Measurements from ENCODE around the gene RPS17.

The RPS17 gene

DNA sequence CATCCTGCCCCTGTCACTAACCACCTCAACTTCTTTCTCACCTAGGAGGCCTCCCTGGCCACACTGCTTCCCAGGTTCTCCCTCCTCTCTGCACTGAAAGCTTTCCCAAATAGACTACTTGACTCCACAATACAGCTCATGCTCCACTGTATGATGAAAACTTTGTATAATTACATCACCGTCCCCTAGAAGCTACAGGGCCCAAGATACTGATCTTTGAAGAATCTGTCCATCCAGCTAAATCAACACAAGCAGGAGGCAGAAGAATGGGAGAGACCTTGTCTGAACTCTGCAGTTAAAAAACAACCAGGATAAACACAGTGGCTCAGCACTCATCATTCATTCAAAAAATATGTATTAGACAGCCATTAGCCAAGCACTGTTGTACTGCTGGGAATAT is 26.4 kb upstream of the RPS17 start:
- TF ChIP-seq, protein P1, sequence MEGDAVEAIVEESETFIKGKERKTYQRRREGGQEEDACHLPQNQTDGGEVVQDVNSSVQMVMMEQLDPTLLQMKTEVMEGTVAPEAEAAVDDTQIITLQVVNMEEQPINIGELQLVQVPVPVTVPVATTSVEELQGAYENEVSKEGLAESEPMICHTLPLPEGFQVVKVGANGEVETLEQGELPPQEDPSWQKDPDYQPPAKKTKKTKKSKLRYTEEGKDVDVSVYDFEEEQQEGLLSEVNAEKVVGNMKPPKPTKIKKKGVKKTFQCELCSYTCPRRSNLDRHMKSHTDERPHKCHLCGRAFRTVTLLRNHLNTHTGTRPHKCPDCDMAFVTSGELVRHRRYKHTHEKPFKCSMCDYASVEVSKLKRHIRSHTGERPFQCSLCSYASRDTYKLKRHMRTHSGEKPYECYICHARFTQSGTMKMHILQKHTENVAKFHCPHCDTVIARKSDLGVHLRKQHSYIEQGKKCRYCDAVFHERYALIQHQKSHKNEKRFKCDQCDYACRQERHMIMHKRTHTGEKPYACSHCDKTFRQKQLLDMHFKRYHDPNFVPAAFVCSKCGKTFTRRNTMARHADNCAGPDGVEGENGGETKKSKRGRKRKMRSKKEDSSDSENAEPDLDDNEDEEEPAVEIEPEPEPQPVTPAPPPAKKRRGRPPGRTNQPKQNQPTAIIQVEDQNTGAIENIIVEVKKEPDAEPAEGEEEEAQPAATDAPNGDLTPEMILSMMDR (IDR thresholded peaks at IDR 0.05; ENCODE audit: low read depth, low read length), result no peak
- no peak overlapping the region for H3K4me3 ChIP-seq (ENCODE audit: low read depth, low read length)
- in situ Hi-C loops (cut with HindIII; ENCODE audit: low sequenced_read_pairs), result no loop called here
- DNase-seq (ENCODE audit: low read depth, low spot score), result no peak

DNA sequence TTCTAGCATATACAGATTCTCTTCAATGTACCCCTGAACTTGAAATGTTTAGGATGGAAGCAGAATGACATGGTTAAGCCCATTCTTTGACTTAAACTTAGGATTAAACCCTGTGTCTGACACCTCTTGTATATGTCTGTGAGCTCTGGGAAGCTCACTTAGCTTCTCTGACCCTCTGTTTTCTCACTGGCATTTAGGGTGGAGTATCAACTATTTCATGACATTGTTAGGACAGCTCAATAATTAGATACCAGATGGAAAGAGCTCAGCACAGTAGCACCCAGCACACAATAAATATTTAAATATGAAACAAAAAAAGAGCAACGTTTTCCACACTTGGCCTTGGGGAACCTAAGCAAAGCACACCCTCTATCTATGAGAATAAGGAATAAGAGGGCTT is 18.2 kb upstream of the RPS17 start:
- DNase-seq (ENCODE audit: low read depth, low spot score), result no peak
- TF ChIP-seq, protein P1 (IDR thresholded peaks at IDR 0.05; ENCODE audit: low read depth, low read length), result no peak
- H3K4me3 ChIP-seq (ENCODE audit: low read depth, low read length), result no peak overlapping the region
- in situ Hi-C loops (cut with HindIII; ENCODE audit: low sequenced_read_pairs), result no loop called here

DNA sequence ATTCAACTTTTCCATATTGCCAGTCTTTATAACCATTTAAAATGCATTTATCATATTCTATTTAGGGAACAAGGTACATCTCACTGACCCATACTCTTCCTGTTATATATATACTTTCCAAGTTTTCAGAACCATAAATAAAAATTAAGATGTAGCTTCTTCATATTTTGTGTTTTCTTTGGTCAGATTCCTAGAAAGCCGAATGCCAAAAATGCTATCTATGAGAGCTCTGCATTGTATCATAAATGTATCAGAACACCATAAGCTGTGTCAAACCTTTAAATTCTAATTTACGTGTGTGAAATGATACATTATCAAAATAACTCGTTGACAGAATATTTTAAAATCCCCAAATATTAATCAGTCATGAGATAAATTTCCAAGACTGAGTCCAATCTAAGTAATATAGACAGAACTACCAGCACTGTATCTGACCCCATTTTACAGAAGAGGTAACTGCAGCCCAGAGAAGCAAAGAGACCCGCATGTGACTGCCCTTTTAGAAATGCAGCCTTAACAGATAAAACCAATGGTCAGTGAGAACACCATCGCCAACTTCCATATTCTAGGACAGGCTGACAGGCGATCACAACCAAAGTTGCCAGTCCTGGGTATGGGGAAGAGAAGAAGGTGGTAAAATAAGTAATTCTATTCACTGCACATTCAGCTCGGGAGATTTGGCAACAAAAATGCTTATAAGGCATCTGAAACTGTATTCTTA is 16.2 kb upstream of the RPS17 start:
- TF ChIP-seq, protein P1 (IDR thresholded peaks at IDR 0.05; ENCODE audit: low read depth, low read length), result no peak
- in situ Hi-C loops (cut with HindIII; ENCODE audit: low sequenced_read_pairs), result no loop called here
- no peak for DNase-seq (ENCODE audit: low read depth, low spot score)
- H3K4me3 ChIP-seq (ENCODE audit: low read depth, low read length), result no peak overlapping the region

DNA sequence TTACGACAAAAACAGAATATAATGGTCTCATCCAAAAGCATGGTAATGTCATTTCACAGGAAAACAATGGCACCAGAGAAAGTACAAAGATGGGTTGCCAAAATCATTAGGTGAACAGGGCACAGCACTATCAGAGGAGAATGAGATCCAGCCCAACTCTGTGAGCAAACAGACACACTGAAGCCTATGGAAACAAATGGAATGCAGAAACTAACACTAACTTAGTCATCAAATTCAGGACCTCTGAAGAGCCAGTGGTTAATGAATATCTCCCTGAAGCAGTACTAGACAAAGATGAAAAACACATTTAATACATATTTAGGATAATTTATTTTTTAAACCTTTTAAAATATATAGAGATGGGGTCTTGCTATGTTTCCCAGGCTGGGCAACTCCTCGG is 14.6 kb upstream of the RPS17 start:
- in situ Hi-C loops (cut with HindIII; ENCODE audit: low sequenced_read_pairs), result no loop called here
- no peak overlapping the region for H3K4me3 ChIP-seq (ENCODE audit: low read depth, low read length)
- TF ChIP-seq, protein P1 (IDR thresholded peaks at IDR 0.05; ENCODE audit: low read depth, low read length), result no peak
- DNase-seq (ENCODE audit: low read depth, low spot score), result no peak

DNA sequence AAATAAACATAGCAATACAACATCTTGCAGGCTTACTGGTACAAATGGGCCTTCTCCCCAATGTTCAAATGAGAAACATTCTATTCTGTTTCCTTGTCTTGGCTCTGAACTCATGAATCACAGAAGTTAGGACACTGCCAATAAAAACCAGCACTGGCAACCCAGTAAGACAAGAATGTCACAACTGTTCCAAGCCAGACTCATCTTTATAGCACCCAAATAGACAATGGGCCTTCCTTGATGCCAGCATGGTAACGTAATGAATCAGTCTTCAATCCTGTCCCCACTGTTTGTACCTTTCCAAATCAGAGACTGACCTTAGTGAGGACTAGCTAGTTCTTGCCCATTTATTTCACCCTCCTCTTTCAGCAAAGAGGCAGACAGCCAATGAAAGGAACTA is 14.1 kb upstream of the RPS17 start:
- in situ Hi-C loops (cut with HindIII; ENCODE audit: low sequenced_read_pairs), result no loop called here
- DNase-seq (ENCODE audit: low read depth, low spot score), result no peak
- TF ChIP-seq, protein P1 (IDR thresholded peaks at IDR 0.05; ENCODE audit: low read depth, low read length), result no peak
- no peak overlapping the region for H3K4me3 ChIP-seq (ENCODE audit: low read depth, low read length)

DNA sequence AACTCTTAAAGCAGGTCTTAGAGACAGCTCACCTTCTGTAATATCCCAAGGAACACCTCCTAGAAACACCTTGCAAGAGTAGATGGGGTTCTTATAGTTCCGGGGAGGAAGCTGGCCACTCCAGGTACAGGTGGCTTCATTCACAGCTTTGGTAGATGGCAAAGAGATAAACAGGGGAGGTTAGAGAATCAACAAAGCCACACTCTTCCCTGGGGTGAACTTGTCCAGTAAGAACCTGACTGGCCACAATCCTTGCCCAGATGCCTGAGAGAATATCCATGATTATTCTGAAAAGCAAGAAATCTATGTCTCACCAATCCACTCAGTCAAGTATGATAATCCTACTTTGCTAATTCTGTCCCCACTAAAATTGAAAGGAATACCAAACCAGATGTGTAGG is 13.6 kb upstream of the RPS17 start:
- DNase-seq (ENCODE audit: low read depth, low spot score), result no peak
- in situ Hi-C loops (cut with HindIII; ENCODE audit: low sequenced_read_pairs), result no loop called here
- TF ChIP-seq, protein P1 (IDR thresholded peaks at IDR 0.05; ENCODE audit: low read depth, low read length), result no peak
- H3K4me3 ChIP-seq (ENCODE audit: low read depth, low read length), result no peak overlapping the region
